GM21786 (cell line): ENCODE data around the gene ZSWIM4.

Source experiments
- ATAC-seq: cut with Tn5 transposase; IDR thresholded peaks from one replicate; pipeline ENCODE4 v1.9.1; 2021; ENCODE audit not compliant: unreplicated experiment

The ZSWIM4 gene

DNA sequence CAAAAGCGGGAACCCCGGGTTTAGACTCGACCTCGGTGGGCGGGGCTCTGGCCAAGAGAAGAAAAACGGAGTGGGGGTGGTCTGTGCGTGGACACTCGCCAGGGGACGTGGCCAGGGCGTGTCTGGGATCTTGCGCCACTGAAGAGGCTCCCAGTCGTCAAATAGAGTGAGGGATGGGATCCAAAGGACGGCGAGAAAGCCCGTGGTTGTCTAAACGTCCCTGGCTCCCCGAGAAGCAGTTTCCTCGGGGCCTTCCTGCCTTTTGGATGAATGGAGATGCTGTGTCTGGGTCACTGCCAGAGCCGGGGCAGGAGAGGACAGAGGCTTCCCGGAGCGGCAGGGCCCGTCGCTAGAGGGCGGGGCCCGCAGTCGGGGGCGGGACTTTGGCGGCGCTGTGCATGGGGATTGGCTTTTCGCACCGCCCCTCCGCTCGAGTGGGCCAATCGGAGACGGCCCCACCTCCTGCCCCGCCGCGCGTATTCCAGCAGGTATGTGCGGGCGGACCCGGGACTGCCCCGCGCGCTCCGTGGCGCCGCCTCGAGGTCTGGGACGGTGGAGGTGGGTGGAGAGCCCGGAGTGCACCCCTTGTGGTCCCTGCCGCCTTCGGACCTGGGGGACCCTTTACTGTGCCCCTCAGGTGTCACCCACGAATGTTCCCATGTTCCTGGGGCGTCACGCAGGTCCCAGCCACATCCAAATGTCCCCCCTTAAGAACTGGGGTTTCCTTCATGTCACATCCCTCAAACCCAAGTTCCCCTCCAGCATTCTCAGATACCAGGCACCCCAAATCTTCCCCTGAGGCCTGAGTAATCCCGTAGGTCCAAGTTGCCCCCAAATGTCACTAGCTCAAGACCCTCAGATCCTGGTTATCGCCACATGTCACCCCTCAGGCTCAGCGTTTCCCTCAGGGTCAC lies 38.3 kb downstream of the ZSWIM4 start:
- ATAC-seq: peak; percentile 61

DNA sequence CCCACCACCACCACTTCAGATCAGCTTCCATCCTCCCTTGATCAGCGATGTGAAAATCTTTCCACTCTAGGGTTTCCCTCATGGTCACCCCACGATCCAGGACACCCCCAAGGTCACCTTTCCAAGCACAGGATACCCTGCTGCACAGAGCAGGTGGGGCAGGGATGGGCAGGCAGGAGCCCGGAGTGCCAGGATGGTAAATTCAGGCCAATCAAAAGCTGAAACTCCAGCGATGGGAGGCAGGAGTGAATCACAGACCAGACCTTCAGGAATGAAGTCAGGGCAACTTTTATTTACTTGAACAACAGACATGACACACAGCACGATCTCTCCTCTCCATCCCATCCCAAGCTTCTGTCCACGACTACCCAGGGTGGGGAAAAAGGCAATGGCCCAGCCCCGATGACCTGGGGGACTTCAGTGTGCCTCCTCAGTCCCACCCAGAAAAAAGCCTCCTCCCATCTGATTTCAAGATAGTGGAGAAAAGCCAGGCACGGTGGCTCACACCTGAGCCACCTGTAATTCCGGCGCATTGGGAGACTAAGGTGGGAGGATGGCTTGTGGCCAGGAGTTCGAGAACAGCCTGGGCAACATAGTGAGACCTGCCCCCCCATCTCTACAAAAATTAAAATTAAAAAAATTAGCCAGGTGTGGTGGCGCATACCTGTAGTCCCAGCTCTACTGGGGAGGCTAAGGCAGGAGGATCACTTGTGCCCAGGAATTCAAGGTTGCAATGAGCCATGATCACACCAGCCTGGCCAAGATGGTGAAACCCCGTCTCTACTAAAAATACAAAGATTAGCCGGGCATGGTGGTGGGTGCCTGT lies 39.2 kb downstream of the ZSWIM4 start:
- no peak for ATAC-seq

GRCh38 chr19:13835791-13836723 lies 40.8 kb downstream of the ZSWIM4 start:
- ATAC-seq: no peak

DNA sequence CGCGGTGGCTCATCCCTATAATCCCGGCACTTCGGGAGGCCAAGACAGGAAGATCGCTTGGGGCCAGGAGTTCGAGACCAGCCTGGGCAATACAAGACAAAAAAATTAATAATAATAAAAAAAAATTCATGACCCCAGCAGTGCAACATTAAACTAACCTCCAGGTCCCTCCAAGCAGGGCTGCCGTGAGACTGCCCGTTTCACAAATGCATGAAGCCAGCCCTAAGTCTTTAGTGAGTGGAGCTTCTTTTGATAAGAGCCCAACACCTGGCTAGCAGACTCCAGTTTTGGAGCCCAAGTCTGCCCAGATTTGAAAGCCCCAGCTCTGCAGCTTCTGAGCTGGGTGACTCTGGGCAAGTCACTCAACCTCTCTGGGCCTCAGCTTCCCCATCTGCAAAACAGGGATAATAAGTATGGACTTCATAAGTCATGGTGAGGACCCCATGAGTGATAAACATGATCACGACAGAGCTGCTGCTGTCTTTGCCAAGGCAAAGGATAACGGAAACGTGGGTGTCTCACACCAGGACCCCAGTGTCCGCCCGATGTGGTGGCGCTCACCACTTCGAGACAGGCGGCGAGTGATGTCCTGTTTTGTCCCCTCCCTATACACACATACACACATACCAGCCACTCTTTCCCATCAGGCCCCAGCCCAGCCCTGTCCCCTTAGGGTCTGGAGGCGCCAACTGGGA lies 43.3 kb downstream of the ZSWIM4 start:
- ATAC-seq: no peak

GRCh38 chr19:13839130-13839937 lies 44.1 kb downstream of the ZSWIM4 start:
- peak; percentile 33 for ATAC-seq

DNA sequence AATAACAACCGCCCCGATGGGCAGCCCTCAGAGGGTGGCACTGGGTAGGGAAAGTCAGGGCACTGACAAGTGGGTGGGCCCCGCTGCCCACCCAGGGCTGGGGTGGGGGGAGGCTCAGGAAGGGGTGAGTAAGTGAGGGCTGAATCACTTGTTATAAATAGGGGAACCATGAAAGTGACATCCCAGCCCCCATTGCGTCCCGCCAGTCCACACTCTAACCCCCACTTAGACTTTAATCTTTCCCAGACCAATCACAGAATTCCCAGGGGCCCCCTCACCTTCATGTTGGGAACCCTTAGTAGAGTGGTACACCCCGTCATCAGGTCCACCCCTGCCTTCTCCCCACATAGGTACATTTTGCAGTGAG lies 44.7 kb downstream of the ZSWIM4 start:
- ATAC-seq: no peak

DNA sequence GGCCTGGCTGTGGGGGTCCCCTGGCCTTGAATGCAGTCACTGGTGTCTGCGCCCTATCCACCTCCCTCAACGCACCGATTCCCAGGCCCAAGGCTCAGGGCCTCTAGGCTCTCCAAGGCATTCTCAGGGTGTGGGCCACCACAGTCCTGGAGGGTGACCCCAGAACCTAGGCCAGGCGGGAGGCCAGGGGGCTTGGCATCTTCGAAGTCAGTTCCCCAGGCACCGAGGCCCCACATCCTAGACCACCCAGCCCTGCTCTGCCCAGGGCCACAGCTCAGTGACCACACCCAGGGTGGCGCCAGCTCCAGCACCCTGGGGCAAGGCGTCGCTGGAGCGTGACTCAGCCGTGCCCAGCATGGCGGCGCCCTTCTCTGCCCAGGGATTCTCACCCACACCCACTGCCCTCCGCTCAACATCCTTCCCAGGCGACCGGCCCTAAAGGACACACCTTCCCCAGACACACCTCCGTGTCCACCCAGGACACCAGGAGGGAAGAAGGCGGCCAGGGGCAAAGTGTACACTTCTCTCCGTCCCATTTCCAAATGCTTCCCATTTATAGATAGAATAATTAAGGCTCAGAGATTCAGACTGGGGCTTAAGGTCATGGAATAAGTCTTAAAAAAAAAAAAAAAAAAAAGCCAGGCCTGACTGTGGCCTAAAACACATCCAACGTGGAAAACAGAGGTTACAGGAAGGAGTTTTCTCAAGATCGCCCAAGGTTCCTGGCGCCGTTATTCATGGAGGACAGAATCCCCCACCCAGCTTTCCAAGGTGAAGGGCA lies 45.3 kb downstream of the ZSWIM4 start:
- ATAC-seq: no peak

- ATAC-seq: no peak
Observed at GRCh38 chr19:13841086-13841961, 46.1 kb downstream of the ZSWIM4 start.

DNA sequence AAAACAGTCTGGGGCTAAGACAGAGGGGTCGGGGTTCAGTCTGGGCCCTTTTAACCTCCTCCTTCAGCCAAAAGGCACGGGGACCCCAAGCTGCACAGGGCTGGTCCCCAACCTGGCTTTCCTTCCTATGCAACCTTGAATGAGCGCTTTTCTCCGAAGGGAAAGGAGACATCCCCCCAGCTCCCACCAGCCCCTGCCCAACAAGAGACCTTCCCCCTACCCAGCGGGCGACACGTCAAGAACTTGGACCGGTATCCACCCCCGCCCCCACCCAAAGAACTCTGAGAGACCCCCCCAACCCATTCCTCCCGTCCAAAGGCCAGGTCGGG lies 46.7 kb downstream of the ZSWIM4 start:
- ATAC-seq: no peak

GRCh38 chr19:13842291-13843103 lies 47.3 kb downstream of the ZSWIM4 start:
- no peak for ATAC-seq

- no peak for ATAC-seq
Observed at GRCh38 chr19:13843104-13843921, 48.1 kb downstream of the ZSWIM4 start.

GRCh38 chr19:13844130-13844631 lies 48.9 kb downstream of the ZSWIM4 start:
- no peak for ATAC-seq

- ATAC-seq: peak; percentile 49
Observed at GRCh38 chr19:13846557-13847406, 51.5 kb downstream of the ZSWIM4 start.

DNA sequence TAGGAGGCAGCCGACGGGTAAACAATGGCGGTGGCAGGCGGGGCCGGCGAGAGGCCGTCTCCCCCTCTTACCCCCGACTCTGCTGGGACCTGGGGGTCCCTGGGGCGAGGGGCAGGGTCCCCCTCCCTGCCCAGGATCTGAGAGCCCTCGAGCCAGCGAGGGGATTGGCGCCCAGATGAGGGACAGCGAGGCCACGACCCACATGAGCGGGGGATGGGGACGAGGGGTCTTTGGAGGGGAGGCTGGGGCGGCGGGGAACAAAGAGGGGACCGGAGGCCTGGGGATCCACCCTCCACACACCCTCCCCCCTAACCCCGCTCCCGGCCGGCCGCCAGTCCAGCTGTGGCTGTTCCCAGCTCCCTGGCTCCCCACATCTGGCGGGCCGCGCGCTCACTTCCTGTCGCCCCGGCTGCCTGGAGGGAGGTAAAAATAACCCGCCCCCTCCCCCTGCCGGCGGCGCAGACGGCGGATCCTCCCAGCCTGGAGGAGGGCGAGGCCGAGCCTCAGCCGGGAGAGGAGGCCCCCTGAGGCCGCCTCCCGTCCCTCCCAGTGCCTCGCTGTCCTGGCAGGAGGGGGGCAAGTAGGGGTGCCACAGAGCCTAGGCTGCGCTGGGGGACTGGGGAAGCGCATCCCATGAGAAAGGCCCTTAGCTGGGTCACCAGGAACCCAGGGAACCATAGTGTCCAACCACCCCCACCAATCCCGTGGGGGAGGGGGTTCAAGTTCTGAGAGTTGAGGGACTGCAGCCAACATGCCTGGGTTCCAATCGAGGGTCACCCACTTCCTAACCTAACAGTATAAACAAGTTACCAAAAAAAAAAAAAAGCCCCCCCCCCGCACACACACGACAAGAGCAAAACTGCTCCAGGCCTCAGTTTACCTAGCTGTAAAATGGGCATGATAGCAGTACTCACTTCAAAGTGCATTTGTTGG lies 52.4 kb downstream of the ZSWIM4 start:
- peak; percentile 30 for ATAC-seq
